HUES6 (cell line): Measurements from ENCODE around the gene CCDC190.

Experiments
- H3K27ac ChIP-seq: 2 replicates; pipeline ENCODE4 v1.7.0; 2013; ENCODE audit warnings: low read depth, mild to moderate bottlenecking, low read length, inconsistent platforms
- H3K27me3 ChIP-seq: 2 replicates; pipeline ENCODE4 v1.6.1; 2013; ENCODE audit warnings: low read length; ENCODE audit not compliant: control insufficient read depth, insufficient read depth
- H3K36me3 ChIP-seq: 2 replicates; pipeline ENCODE4 v1.6.1; 2013; ENCODE audit warnings: low read length; ENCODE audit not compliant: control insufficient read depth, insufficient read depth
- H3K4me1 ChIP-seq: 2 replicates; pipeline ENCODE4 v1.6.1; 2013; ENCODE audit warnings: low read length; ENCODE audit not compliant: control insufficient read depth, insufficient read depth
- H3K4me3 ChIP-seq: 2 replicates; pipeline ENCODE4 v1.5.1; 2013; ENCODE audit warnings: low read depth, low read length
- H3K9ac ChIP-seq: one replicate; pipeline ENCODE4 v1.6.1; 2013; ENCODE audit warnings: mild to moderate bottlenecking, low read length
- H3K9me3 ChIP-seq: 2 replicates; pipeline ENCODE4 v1.6.1; 2013; ENCODE audit warnings: low read depth, low read length; ENCODE audit not compliant: control insufficient read depth, insufficient read depth

CCDC190 gene

GRCh38 chr1:162861101-162861500, at the start of gene CCDC190:
TSS of gene CCDC190 (minus strand) at chr1:162861175. CDS start at chr1:162859646, 1,529 bp downstream.
- Histone ChIP-seq H3K27ac (no peak within 1 kb of the TSS), H3K27me3 (no peaks in the 10 kb centered on the region), H3K9me3 (no peaks in the 10 kb centered on the region), H3K9ac (no peak within 1 kb of the TSS), H3K4me1 (no peaks in the 10 kb centered on the region), H3K36me3 (no peaks in the 10 kb centered on the region), H3K4me3 (no peak within 1 kb of the TSS)

- no peak overlapping the region for H3K9ac ChIP-seq
- H3K4me1 ChIP-seq = peaks cover 2% of the 10 kb centered on the region; the same call in 1 of the 2 replicates
- H3K9me3 ChIP-seq = peaks cover 11% of the 10 kb centered on the region
- H3K4me3 ChIP-seq = no peak overlapping the region
- no peaks in the 10 kb centered on the region for H3K36me3 ChIP-seq
- no peak overlapping the region for H3K27ac ChIP-seq
- no peaks in the 10 kb centered on the region for H3K27me3 ChIP-seq
Observed at GRCh38 chr1:162910161-162910560, 49.2 kb upstream of the CCDC190 start.

- Histone ChIP-seq H3K9ac (no peak overlapping the region), H3K36me3 (no peaks in the 10 kb centered on the region), H3K27me3 (no peaks in the 10 kb centered on the region), H3K4me1 (peaks cover 8% of the 10 kb centered on the region; the same call in 1 of the 2 replicates), H3K9me3 (peaks cover 11% of the 10 kb centered on the region), H3K27ac (no peak overlapping the region), H3K4me3 (no peak overlapping the region)
Observed at GRCh38 chr1:162908780-162909179, 47.8 kb upstream of the CCDC190 start.

- no peak overlapping the region for H3K27ac ChIP-seq
- H3K4me3 ChIP-seq = no peak overlapping the region
- H3K9ac ChIP-seq = no peak overlapping the region
- H3K27me3 ChIP-seq = no peaks in the 10 kb centered on the region
- peaks cover 11% of the 10 kb centered on the region for H3K9me3 ChIP-seq
- H3K4me1 ChIP-seq = peaks cover 8% of the 10 kb centered on the region; the same call in 1 of the 2 replicates
- H3K36me3 ChIP-seq = no peaks in the 10 kb centered on the region
Observed at GRCh38 chr1:162908236-162908635, 47.3 kb upstream of the CCDC190 start.

GRCh38 chr1:162906485-162906884, 45.5 kb upstream of the CCDC190 start:
- no peak overlapping the region for H3K9ac ChIP-seq
- H3K36me3 ChIP-seq = no peaks in the 10 kb centered on the region
- no peak overlapping the region for H3K4me3 ChIP-seq
- peaks cover 8% of the 10 kb centered on the region; the same call in 1 of the 2 replicates for H3K4me1 ChIP-seq
- H3K9me3 ChIP-seq = no peaks in the 10 kb centered on the region
- no peak overlapping the region for H3K27ac ChIP-seq
- H3K27me3 ChIP-seq = no peaks in the 10 kb centered on the region

- Histone ChIP-seq H3K9ac (no peak overlapping the region), H3K27ac (no peak overlapping the region)
Observed at GRCh38 chr1:162905174-162906158, 44.5 kb upstream of the CCDC190 start.

GRCh38 chr1:162904579-162904978, 43.6 kb upstream of the CCDC190 start:
- no peak overlapping the region for H3K4me3 ChIP-seq
- H3K36me3 ChIP-seq = no peaks in the 10 kb centered on the region
- H3K27ac ChIP-seq = no peak overlapping the region
- no peaks in the 10 kb centered on the region for H3K27me3 ChIP-seq
- H3K9ac ChIP-seq = no peak overlapping the region
- H3K9me3 ChIP-seq = no peaks in the 10 kb centered on the region
- peaks cover 8% of the 10 kb centered on the region; the same call in 1 of the 2 replicates for H3K4me1 ChIP-seq

More at GRCh38 chr1:162905174-162906158, 44.5 kb upstream of the CCDC190 start:
- H3K27me3 ChIP-seq = no peaks in the 10 kb centered on the region
- H3K4me1 ChIP-seq = peaks cover 8% of the 10 kb centered on the region; the same call in 1 of the 2 replicates
- no peak overlapping the region for H3K4me3 ChIP-seq
- no peaks in the 10 kb centered on the region for H3K36me3 ChIP-seq
- no peaks in the 10 kb centered on the region for H3K9me3 ChIP-seq

- Histone ChIP-seq H3K36me3 (no peaks in the 10 kb centered on the region), H3K27ac (no peak overlapping the region), H3K4me3 (no peak overlapping the region), H3K27me3 (no peaks in the 10 kb centered on the region), H3K9ac (no peak overlapping the region), H3K4me1 (peaks cover 8% of the 10 kb centered on the region; the same call in 1 of the 2 replicates), H3K9me3 (no peaks in the 10 kb centered on the region)
Observed at GRCh38 chr1:162904023-162904422, 43.0 kb upstream of the CCDC190 start.

GRCh38 chr1:162903246-162903645, 42.3 kb upstream of the CCDC190 start:
- Histone ChIP-seq H3K9ac (no peak overlapping the region), H3K27ac (no peak overlapping the region), H3K27me3 (no peaks in the 10 kb centered on the region), H3K9me3 (no peaks in the 10 kb centered on the region), H3K4me3 (no peak overlapping the region), H3K4me1 (peaks cover 8% of the 10 kb centered on the region; the same call in 1 of the 2 replicates), H3K36me3 (no peaks in the 10 kb centered on the region)

GRCh38 chr1:162902416-162902815, 41.4 kb upstream of the CCDC190 start:
- Histone ChIP-seq H3K9ac (no peak overlapping the region), H3K4me3 (no peak overlapping the region), H3K4me1 (peaks cover 8% of the 10 kb centered on the region; the same call in 1 of the 2 replicates), H3K27ac (no peak overlapping the region), H3K36me3 (no peaks in the 10 kb centered on the region), H3K27me3 (no peaks in the 10 kb centered on the region), H3K9me3 (no peaks in the 10 kb centered on the region)

- Histone ChIP-seq H3K9ac (no peak overlapping the region), H3K4me3 (no peak overlapping the region), H3K27ac (no peak overlapping the region), H3K9me3 (no peaks in the 10 kb centered on the region), H3K27me3 (no peaks in the 10 kb centered on the region), H3K36me3 (no peaks in the 10 kb centered on the region), H3K4me1 (peaks cover 8% of the 10 kb centered on the region; the same call in 1 of the 2 replicates)
Observed at GRCh38 chr1:162901243-162901642, 40.3 kb upstream of the CCDC190 start.
